Measurements from ENCODE around the gene RAB11FIP5.
"Not testable (repeated sequence)": the region's sequence is repeated elsewhere in the genome, so short reads cannot be mapped to it uniquely, and the experiment has no call there.

Gene RAB11FIP5

GRCh38 chr2:73109431-73110167 lies 3.1 kb downstream of the RAB11FIP5 start:
- no peak for DNase-seq

- no peak for DNase-seq
These were observed 5.4 kb downstream of the RAB11FIP5 start for GRCh38 chr2:73107211-73107926.

- no peak for DNase-seq
These were observed 6.0 kb downstream of the RAB11FIP5 start for GRCh38 chr2:73106791-73107190.

- no peak for DNase-seq
These were observed 7.2 kb downstream of the RAB11FIP5 start for GRCh38 chr2:73105511-73105971.

GRCh38 chr2:73104933-73105332 lies 7.8 kb downstream of the RAB11FIP5 start:
- DNase-seq: no peak

GRCh38 chr2:73103018-73103542 lies 9.7 kb downstream of the RAB11FIP5 start:
- no peak for DNase-seq

GRCh38 chr2:73101626-73102256 lies 11.0 kb downstream of the RAB11FIP5 start:
- no peak for DNase-seq

GRCh38 chr2:73100956-73101355 lies 11.8 kb downstream of the RAB11FIP5 start:
- no peak for DNase-seq

- DNase-seq: no peak
These were observed 13.3 kb downstream of the RAB11FIP5 start for GRCh38 chr2:73099486-73099885.

GRCh38 chr2:73095910-73096309 lies 16.8 kb downstream of the RAB11FIP5 start:
- no peak for DNase-seq

- not testable (repeated sequence) for DNase-seq
These were observed 19.0 kb downstream of the RAB11FIP5 start for GRCh38 chr2:73093601-73094218.

- DNase-seq: no peak
These were observed 20.5 kb downstream of the RAB11FIP5 start for GRCh38 chr2:73092146-73092783.

- DNase-seq: no peak
These were observed 21.1 kb downstream of the RAB11FIP5 start for GRCh38 chr2:73091696-73092095.

- no peak for DNase-seq
These were observed 21.6 kb downstream of the RAB11FIP5 start for GRCh38 chr2:73091164-73091563.

GRCh38 chr2:73089270-73090030 lies 23.3 kb downstream of the RAB11FIP5 start:
- DNase-seq: no peak

GRCh38 chr2:73088703-73089102 lies 24.0 kb downstream of the RAB11FIP5 start:
- no peak for DNase-seq

- no peak for DNase-seq
These were observed 24.5 kb downstream of the RAB11FIP5 start for GRCh38 chr2:73088211-73088610.

- DNase-seq: no peak
These were observed 25.4 kb downstream of the RAB11FIP5 start for GRCh38 chr2:73087311-73087710.

GRCh38 chr2:73085691-73086090 lies 27.1 kb downstream of the RAB11FIP5 start:
- DNase-seq: peak; percentile 17 to 72

GRCh38 chr2:73084971-73085370 lies 27.8 kb downstream of the RAB11FIP5 start:
- DNase-seq: no peak

GRCh38 chr2:73083886-73084800 lies 28.6 kb downstream of the RAB11FIP5 start:
- DNase-seq: no peak
